PFSK-1 (cell line): ENCODE measurements around the gene SENP1.

Experiments
- POLR2AphosphoS5 ChIP-seq: IDR thresholded peaks from 2 replicates; pipeline ENCODE4 v1.6.1; 2012; ENCODE audit warnings: low read depth, mild to moderate bottlenecking, control low read depth, low read length, moderate library complexity
- SIN3A ChIP-seq: IDR thresholded peaks from 2 replicates; pipeline ENCODE4 v1.6.1; 2012; ENCODE audit warnings: mild to moderate bottlenecking, low read length, moderate library complexity, borderline replicate concordance; ENCODE audit not compliant: insufficient read depth
- TAF1 ChIP-seq: IDR thresholded peaks from 2 replicates; pipeline ENCODE4 v1.6.1; 2012; ENCODE audit warnings: low read length, control low read depth, borderline replicate concordance; ENCODE audit not compliant: insufficient read depth

DNA sequence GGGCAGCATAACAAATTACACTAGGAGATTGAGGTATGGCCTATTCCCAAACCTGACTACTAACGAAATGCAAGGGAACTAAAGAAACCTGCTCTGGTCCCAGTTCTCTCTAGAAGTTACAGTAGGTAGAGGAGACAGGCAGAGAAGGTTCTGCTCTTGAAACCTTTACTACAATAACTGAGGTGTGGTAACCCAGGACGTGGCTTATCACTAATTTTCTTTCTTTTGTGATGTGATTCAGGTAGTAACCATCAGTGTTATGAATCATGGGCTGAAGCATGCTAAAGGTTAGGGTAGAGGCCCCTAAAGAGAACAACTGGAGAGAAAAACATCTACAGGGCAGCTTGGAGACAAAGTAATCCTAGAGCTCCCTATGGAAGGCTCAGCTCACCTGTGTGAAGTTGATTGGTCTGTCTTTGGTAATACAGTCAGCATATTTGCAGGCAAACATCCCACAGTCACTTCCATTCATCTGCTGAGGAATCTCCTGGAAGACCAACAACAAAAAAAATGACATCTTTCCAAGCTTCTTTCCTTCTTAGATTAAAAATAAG is 59.8 kb downstream of the SENP1 start:
- TF ChIP-seq POLR2AphosphoS5 (no peak), SIN3A (no peak), TAF1 (no peak)
